ENCODE results near the gene GHR. TPM values are rescaled to one million over a fixed set of nuclear protein-coding genes. Genes with fewer than 3 reads are reported as not detected.

The GHR gene
- total and polyA plus RNA-seq, 2 donors (not counting 3 experiments of a cell fraction or from before 2014, with no cell fraction given): 0.27 to 0.28 TPM

GRCh38 chr5:42668254-42668653, 245.0 kb downstream of the GHR start:
- intact Hi-C loops (cut with micrococcal nuclease): no loop called here
- Histone ChIP-seq H2AFZ (ENCODE audit: low read depth, low read length) (no peak overlapping the region), H3K79me2 (ENCODE audit: control insufficient read depth, insufficient read depth, low read length) (no peaks in the 10 kb centered on the region), H3K4me3 (replicated peaks in 1 of 3; ENCODE audit: insufficient read depth in 1 of 3, low read depth in 1 of 3, low read length in 3 of 3) (no peak overlapping the region), H3K9ac (replicated peaks; ENCODE audit: extremely low read depth, insufficient read depth, low read length) (no peak overlapping the region), H3K27me3 (ENCODE audit: control insufficient read depth in 2 of 2, insufficient read depth in 2 of 2, low read length in 2 of 2) (no peaks in the 10 kb centered on the region), H3K27ac (ENCODE audit: insufficient read depth, low read depth, low read length) (no peak overlapping the region), H3K36me3 (ENCODE audit: control insufficient read depth in 2 of 2, extremely low read depth in 1 of 2, insufficient read depth in 2 of 2, low read length in 2 of 2) (no peaks in the 10 kb centered on the region), H3K4me1 (ENCODE audit: control insufficient read depth, extremely low read depth, insufficient read depth, low read length) (no peaks in the 10 kb centered on the region), H3K9me3 (replicated peaks; ENCODE audit: control insufficient read depth, insufficient read depth, low read length) (no peaks in the 10 kb centered on the region), H3K9me1 (replicated peaks; ENCODE audit: control insufficient read depth, extremely low read depth, insufficient read depth, low read length) (no peaks in the 10 kb centered on the region), H3K4me2 (ENCODE audit: insufficient read depth, low read length) (no peak overlapping the region), H4K20me1 (replicated peaks; ENCODE audit: control insufficient read depth, extremely low read depth, insufficient read depth, low read length) (no peaks in the 10 kb centered on the region)
- no peak for TF ChIP-seq EZH2 (IDR thresholded peaks at IDR 0.05; ENCODE audit: borderline replicate concordance, low read depth, low read length, severe bottlenecking)
- no peak for TF ChIP-seq MAX (IDR thresholded peaks at IDR 0.05; ENCODE audit: insufficient read depth, insufficient read length)
- no peak for TF ChIP-seq MYC (IDR thresholded peaks at IDR 0.05; ENCODE audit: low read depth, low read length)
- TF ChIP-seq GATA2 (IDR thresholded peaks at IDR 0.05; ENCODE audit: insufficient read depth, insufficient read length, low read depth, low read length): no peak
- no peak for TF ChIP-seq FOS (IDR thresholded peaks at IDR 0.05; ENCODE audit: borderline replicate concordance, insufficient read depth, low read length)
- TF ChIP-seq POLR2A (IDR thresholded peaks at IDR 0.05; ENCODE audit: low read depth, low read length): no peak
- no peak for TF ChIP-seq POLR2AphosphoS5 (IDR thresholded peaks at IDR 0.05; ENCODE audit: insufficient read depth, low read depth, low read length)
- TF ChIP-seq, protein P1, sequence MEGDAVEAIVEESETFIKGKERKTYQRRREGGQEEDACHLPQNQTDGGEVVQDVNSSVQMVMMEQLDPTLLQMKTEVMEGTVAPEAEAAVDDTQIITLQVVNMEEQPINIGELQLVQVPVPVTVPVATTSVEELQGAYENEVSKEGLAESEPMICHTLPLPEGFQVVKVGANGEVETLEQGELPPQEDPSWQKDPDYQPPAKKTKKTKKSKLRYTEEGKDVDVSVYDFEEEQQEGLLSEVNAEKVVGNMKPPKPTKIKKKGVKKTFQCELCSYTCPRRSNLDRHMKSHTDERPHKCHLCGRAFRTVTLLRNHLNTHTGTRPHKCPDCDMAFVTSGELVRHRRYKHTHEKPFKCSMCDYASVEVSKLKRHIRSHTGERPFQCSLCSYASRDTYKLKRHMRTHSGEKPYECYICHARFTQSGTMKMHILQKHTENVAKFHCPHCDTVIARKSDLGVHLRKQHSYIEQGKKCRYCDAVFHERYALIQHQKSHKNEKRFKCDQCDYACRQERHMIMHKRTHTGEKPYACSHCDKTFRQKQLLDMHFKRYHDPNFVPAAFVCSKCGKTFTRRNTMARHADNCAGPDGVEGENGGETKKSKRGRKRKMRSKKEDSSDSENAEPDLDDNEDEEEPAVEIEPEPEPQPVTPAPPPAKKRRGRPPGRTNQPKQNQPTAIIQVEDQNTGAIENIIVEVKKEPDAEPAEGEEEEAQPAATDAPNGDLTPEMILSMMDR (IDR thresholded peaks at IDR 0.05; ENCODE audit: extremely low read depth in 1 of 2, insufficient read depth in 1 of 2, low read depth in 1 of 2, low read length in 2 of 2): no peak
- TF ChIP-seq JUN (IDR thresholded peaks at IDR 0.05; ENCODE audit: borderline replicate concordance, insufficient read depth, insufficient read length, low read depth): no peak
- no TSS peak for BruUV-seq (replicated peaks)
- FAIRE-seq (no peak), DNase-seq (ENCODE audit: low read depth, low spot score) (no peak)
- ChIA-PET POLR2A (no interaction called here), CTCF (no interaction called here)
- dilution Hi-C loops (cut with MboI; ENCODE audit: extremely low pct_ligation_motif_present, low sequenced_read_pairs): no loop called here
